RWPE1 (cell line): ENCODE data around the gene SOCS1.

ENCODE experiments used
- CTCF ChIA-PET: fragments of 350-600 bp; sonication (Branson Sonifier 250); formaldehyde crosslinking; extraction: SDS; loops from one replicate; lab custom pipeline; 2021; lab: Yijun Ruan, JAX
- POLR2A ChIA-PET: fragments of 400-600 bp; formaldehyde crosslinking; extraction: SDS; loops from one replicate; lab custom pipeline; 2020; ENCODE audit warnings: antibody characterized with exemption; ENCODE audit not compliant: low non-redundant PET; lab: Yijun Ruan, JAX
- DNase-seq: peaks from one replicate; pipeline ENCODE4 v3.0.0; 2012; ENCODE audit warnings: low spot score
- H3K27ac ChIP-seq: fragments of 450-650 bp; 2 replicates; pipeline ENCODE4 v1.5.1; 2017
- TF ChIP-seq, protein P1 (sequence below): fragments of 450-650 bp; conservative IDR thresholded peaks from 2 replicates; pipeline ENCODE4 v1.5.1; 2017; ENCODE audit warnings: low read depth, mild to moderate bottlenecking

SOCS1 gene, protein sequence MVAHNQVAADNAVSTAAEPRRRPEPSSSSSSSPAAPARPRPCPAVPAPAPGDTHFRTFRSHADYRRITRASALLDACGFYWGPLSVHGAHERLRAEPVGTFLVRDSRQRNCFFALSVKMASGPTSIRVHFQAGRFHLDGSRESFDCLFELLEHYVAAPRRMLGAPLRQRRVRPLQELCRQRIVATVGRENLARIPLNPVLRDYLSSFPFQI

GRCh38 chr16:11255737-11256660 is at the start of gene SOCS1:
Gene SOCS1, minus strand, starts transcription at chr16:11256204. Its CDS starts 726 bp downstream, at chr16:11255478.
- ChIA-PET CTCF (interaction anchor here (0.6 to 2.3 kb wide), 32 partner anchors 9 to 454 kb away, joined by 3 to 9 read pairs (median 4); partner anchors contain the start of genes DEXI and TNP2), POLR2A (interaction anchor here (0.6 to 1.1 kb wide), 7 partner anchors 102 to 285 kb away, joined by 3 to 5 read pairs (median 4); no protein-coding TSS in a partner anchor)
- TF ChIP-seq, protein P1, sequence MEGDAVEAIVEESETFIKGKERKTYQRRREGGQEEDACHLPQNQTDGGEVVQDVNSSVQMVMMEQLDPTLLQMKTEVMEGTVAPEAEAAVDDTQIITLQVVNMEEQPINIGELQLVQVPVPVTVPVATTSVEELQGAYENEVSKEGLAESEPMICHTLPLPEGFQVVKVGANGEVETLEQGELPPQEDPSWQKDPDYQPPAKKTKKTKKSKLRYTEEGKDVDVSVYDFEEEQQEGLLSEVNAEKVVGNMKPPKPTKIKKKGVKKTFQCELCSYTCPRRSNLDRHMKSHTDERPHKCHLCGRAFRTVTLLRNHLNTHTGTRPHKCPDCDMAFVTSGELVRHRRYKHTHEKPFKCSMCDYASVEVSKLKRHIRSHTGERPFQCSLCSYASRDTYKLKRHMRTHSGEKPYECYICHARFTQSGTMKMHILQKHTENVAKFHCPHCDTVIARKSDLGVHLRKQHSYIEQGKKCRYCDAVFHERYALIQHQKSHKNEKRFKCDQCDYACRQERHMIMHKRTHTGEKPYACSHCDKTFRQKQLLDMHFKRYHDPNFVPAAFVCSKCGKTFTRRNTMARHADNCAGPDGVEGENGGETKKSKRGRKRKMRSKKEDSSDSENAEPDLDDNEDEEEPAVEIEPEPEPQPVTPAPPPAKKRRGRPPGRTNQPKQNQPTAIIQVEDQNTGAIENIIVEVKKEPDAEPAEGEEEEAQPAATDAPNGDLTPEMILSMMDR: peak; percentile 91
- H3K27ac ChIP-seq: peak within 1 kb of the TSS; percentile 87
- peak; percentile 82 for DNase-seq

- TF ChIP-seq, protein P1: no peak
- CTCF ChIA-PET: no interaction called here
- POLR2A ChIA-PET: interaction anchor here (0.5 kb wide), 1 partner anchor 16 kb away, joined by 8 read pairs; no protein-coding TSS in a partner anchor
- H3K27ac ChIP-seq: 0 out of 2 replicates have a peak overlapping the region, but pooled peaks have one; percentile 9
- DNase-seq: no peak
These were observed 47.6 kb upstream of the SOCS1 start for GRCh38 chr16:11303405-11304138.

- DNase-seq: no peak
- POLR2A ChIA-PET: no interaction called here
- CTCF ChIA-PET: no interaction called here
- TF ChIP-seq, protein P1: no peak
- 0 out of 2 replicates have a peak overlapping the region, but pooled peaks have one; percentile 9 for H3K27ac ChIP-seq
These were observed 47.0 kb upstream of the SOCS1 start for GRCh38 chr16:11302977-11303376.

DNA sequence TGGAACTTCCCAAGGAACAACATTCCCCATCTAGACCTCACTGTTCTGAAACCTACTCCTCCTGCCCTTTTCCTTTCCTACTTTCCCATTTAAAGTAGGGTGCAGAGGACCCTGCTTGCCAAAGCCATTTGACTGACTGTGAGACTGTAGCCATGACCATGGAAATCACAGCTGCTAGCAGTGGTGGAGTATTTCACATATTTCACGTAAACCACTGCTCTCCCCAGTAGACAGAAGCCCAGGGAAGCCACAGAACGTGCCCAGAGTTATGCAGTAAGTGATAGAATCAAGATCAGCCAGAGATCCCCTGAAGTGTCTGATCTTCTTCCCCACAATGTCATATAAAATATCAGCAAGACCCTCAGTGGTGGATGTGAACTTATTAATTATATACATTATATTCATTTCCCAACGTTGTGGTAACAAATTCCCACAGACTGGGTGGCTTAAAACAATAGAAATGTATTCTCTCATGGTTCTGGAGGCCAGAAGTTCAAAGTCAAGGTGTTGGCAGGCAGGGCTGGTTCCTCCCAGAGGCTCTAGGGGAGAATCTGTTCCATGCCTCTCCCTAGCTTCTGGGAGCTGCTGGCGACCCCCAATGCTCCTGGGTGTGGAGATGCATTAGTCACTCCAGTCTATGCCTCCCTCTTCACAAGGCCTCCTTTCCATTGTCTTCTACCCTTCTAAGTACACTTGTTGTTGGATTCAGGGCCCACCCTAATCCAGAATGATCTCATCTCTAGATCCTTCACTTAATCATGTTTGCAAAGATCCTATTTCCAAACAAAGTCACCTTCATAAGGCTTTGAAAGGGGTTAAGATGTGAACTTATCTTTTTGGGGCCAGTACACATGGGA is 45.9 kb upstream of the SOCS1 start:
- ChIA-PET CTCF (interaction anchor here (0.5 kb wide), 1 partner anchor 48 kb away, joined by 3 read pairs; no protein-coding TSS in a partner anchor), POLR2A (no interaction called here)
- TF ChIP-seq, protein P1: no peak
- H3K27ac ChIP-seq: no peak overlapping the region
- no peak for DNase-seq

DNA sequence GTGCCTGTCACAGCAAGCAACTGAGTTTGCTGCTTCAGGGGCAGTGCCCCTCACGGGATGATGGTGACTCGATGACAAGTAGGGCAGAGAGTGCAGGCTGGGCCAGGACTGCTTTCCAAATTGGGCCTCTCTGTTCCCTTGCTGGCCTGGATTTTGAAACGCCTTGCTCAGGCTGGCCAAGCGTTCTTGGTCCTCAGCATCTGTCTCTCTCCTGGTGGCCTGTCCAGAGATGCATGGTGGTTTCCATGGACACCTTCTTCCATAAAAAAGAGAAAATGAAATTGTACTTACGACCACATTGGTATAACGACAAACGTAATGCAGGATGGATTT is 44.5 kb upstream of the SOCS1 start:
- no peak overlapping the region for H3K27ac ChIP-seq
- DNase-seq: no peak
- POLR2A ChIA-PET: no interaction called here
- TF ChIP-seq, protein P1: no peak
- CTCF ChIA-PET: no interaction called here
